GM21528 (cell line): Measurements from ENCODE around the gene C19orf85.
"Not testable (repeated sequence)": the region's sequence is repeated elsewhere in the genome, so short reads cannot be mapped to it uniquely, and the experiment has no call there.

Experiments used
- ATAC-seq: cut with Tn5 transposase; IDR thresholded peaks from one replicate; pipeline ENCODE4 v1.9.1; 2021; ENCODE audit warnings: mild to moderate bottlenecking, moderate library complexity; ENCODE audit not compliant: unreplicated experiment, low FRiP score

C19orf85 gene

GRCh38 chr19:55443824-55444480 lies 20.6 kb downstream of the C19orf85 start:
- no peak for ATAC-seq

- no peak for ATAC-seq
These were observed 21.3 kb downstream of the C19orf85 start, which contains the start of gene SHISA7 for GRCh38 chr19:55443045-55443823. Gene SHISA7 (minus strand): TSS chr19:55443300. CDS start chr19:55442863, 437 bp downstream.

GRCh38 chr19:55442372-55442961 lies 22.1 kb downstream of the C19orf85 start:
- ATAC-seq: no peak

GRCh38 chr19:55441692-55442321 lies 22.7 kb downstream of the C19orf85 start:
- no peak for ATAC-seq

GRCh38 chr19:55441319-55441691 lies 23.2 kb downstream of the C19orf85 start:
- no peak for ATAC-seq

- no peak for ATAC-seq
These were observed 24.0 kb downstream of the C19orf85 start for GRCh38 chr19:55440411-55441105.

GRCh38 chr19:55439052-55439451 lies 25.5 kb downstream of the C19orf85 start:
- no peak for ATAC-seq

- ATAC-seq: no peak
These were observed 27.1 kb downstream of the C19orf85 start for GRCh38 chr19:55437410-55437809.

- ATAC-seq: no peak
These were observed 27.7 kb downstream of the C19orf85 start for GRCh38 chr19:55436847-55437246.

- no peak for ATAC-seq
These were observed 29.5 kb downstream of the C19orf85 start for GRCh38 chr19:55435020-55435419.

- ATAC-seq: no peak
These were observed 30.1 kb downstream of the C19orf85 start for GRCh38 chr19:55434356-55434919.

- ATAC-seq: no peak
These were observed 31.3 kb downstream of the C19orf85 start for GRCh38 chr19:55433292-55433691.

- no peak for ATAC-seq
These were observed 32.2 kb downstream of the C19orf85 start for GRCh38 chr19:55432241-55432959.

- no peak for ATAC-seq
These were observed 33.4 kb downstream of the C19orf85 start for GRCh38 chr19:55431183-55431582.

GRCh38 chr19:55426042-55426441 lies 38.5 kb downstream of the C19orf85 start:
- ATAC-seq: no peak

GRCh38 chr19:55424518-55424917 lies 40.0 kb downstream of the C19orf85 start:
- ATAC-seq: no peak

GRCh38 chr19:55423225-55424005 lies 41.1 kb downstream of the C19orf85 start:
- ATAC-seq: no peak

GRCh38 chr19:55421281-55421680 lies 43.3 kb downstream of the C19orf85 start:
- ATAC-seq: not testable (repeated sequence)
